ENCODE results near the gene CCDC124. TPM values are rescaled to one million over a fixed set of nuclear protein-coding genes. Genes with fewer than 3 reads are reported as not detected.

CCDC124 gene
- total RNA-seq, 4 donors from 2014 or later = 73.1 to 110 (median 81.5) TPM

DNA sequence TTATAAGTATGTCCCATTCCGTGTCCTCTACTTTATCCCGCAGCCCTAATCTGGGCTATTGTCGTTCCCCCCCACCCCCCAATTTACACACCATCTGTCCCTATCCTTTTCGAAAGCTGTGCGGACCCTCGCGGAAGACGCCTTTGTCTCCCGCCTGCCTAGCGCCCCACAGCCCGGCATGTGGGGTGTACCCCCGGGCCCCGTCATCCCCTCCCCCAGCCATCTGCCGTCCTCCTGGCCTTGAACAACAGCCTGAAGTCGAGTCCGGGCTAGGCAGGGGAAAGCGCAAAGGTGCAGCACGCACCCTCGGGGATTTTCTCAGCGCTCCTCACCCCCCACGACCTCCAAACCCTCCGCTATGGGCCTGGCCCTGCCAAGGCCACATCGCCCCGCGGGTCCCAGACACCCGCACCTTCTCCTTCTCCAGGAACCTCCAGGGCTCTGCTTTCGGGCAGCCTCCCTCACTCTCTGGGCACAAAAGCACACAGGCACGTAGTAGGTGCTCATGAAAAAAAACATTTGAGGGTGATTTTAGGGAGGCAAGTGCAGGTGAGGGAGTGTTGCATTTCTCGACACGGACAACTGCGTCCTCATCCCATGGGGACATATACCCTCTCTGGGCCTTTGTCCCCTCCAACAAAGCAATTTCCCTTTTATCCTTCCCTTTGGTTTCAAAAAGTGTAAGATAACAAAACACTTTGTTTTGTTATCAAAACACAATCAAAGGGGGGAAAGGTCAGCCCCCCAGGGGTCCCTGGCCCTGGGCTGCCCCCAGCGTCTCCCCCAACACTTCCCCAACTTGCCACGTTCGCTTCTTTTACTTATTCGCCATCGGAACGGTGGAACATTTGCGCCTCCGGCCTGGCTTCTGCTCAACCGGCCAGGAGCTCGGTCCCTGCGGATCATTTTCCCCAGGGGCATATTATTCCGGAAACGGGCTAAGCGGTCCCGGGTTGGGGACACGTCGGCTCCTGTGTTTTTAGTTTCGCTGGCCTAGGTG lies 16.4 kb downstream of the CCDC124 start:
- TF ChIP-seq POLR2A (IDR thresholded peaks at IDR 0.05) = no peak
- TF ChIP-seq CTCF (IDR thresholded peaks at IDR 0.05 in 4 of 5, conservative IDR thresholded peaks at IDR 0.05 in 1 of 5) = no peak
- peaks cover 54 to 57% (median 55%) of the 10 kb centered on the region in 3 donors for H3K27me3 ChIP-seq
- peaks cover 19 to 39% of the 10 kb centered on the region in 2 donors for H3K4me1 ChIP-seq
- H3K4me3 ChIP-seq = peak overlapping the region in 2 of 4 donors; percentile 15 to 62
- in situ Hi-C loops (cut with MboI; ENCODE audit: low sequenced_read_pairs in 4 of 4) (loop anchor here in 2 of 4 donors (5.0 to 25.0 kb wide), 3 partner anchors 43 to 113 kb away; no protein-coding TSS in a partner anchor), intact Hi-C loops (cut with DNase I; ENCODE audit: low total_unique reads) (no loop called here)
- DNase-seq (no peak), ATAC-seq (no peak)
- no peaks in the 10 kb centered on the region for H3K9me3 ChIP-seq
- no peak overlapping the region for H3K27ac ChIP-seq
- no peaks in the 10 kb centered on the region for H3K36me3 ChIP-seq

DNA sequence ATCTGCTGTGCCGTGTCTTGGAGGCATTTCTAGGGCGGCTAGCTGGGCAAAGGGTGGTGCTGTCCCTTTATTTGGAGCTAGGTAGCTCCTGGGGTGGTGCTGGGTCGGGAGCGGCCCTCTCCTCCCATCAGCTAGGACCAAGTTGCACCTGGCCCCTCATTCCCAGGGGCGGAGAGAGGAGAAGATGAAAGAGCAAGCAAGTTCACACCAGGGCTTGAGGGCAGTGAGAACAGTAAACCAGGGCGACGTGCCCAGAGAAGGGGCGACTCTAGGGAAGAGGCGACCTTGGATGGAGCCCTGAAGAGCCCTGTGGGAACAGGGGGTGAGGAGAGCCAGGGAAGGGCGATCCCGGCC lies 17.1 kb downstream of the CCDC124 start:
- Histone ChIP-seq H3K27ac (no peak overlapping the region), H3K36me3 (no peaks in the 10 kb centered on the region), H3K4me1 (peaks cover 19 to 39% of the 10 kb centered on the region in 2 donors), H3K9me3 (no peaks in the 10 kb centered on the region), H3K27me3 (peaks cover 61 to 64% (median 62%) of the 10 kb centered on the region in 3 donors), H3K4me3 (no peak overlapping the region)
- in situ Hi-C loops (cut with MboI; ENCODE audit: low sequenced_read_pairs in 4 of 4) = loop anchor here in 2 of 4 donors (5.0 to 25.0 kb wide), 3 partner anchors 42 to 112 kb away; no protein-coding TSS in a partner anchor
- intact Hi-C loops (cut with DNase I; ENCODE audit: low total_unique reads) = no loop called here
- DNase-seq (no peak), ATAC-seq (no peak)
- no peak for TF ChIP-seq POLR2A (IDR thresholded peaks at IDR 0.05)
- no peak for TF ChIP-seq CTCF (IDR thresholded peaks at IDR 0.05 in 4 of 5, conservative IDR thresholded peaks at IDR 0.05 in 1 of 5)

- H3K4me3 ChIP-seq = no peak overlapping the region
- ATAC-seq (no peak), DNase-seq (no peak)
- TF ChIP-seq CTCF (IDR thresholded peaks at IDR 0.05 in 4 of 5, conservative IDR thresholded peaks at IDR 0.05 in 1 of 5) (no peak), POLR2A (IDR thresholded peaks at IDR 0.05) (no peak)
- intact Hi-C loops (cut with DNase I; ENCODE audit: low total_unique reads) = no loop called here
- H3K4me1 ChIP-seq = peaks cover 19 to 39% of the 10 kb centered on the region in 2 donors
- H3K27ac ChIP-seq = no peak overlapping the region
- in situ Hi-C loops (cut with MboI; ENCODE audit: low sequenced_read_pairs in 4 of 4) = no loop called here
- peaks cover 62 to 66% (median 66%) of the 10 kb centered on the region in 3 donors for H3K27me3 ChIP-seq
- no peaks in the 10 kb centered on the region for H3K9me3 ChIP-seq
- no peaks in the 10 kb centered on the region for H3K36me3 ChIP-seq
Observed at GRCh38 chr19:17950310-17951156, 17.7 kb downstream of the CCDC124 start.

DNA sequence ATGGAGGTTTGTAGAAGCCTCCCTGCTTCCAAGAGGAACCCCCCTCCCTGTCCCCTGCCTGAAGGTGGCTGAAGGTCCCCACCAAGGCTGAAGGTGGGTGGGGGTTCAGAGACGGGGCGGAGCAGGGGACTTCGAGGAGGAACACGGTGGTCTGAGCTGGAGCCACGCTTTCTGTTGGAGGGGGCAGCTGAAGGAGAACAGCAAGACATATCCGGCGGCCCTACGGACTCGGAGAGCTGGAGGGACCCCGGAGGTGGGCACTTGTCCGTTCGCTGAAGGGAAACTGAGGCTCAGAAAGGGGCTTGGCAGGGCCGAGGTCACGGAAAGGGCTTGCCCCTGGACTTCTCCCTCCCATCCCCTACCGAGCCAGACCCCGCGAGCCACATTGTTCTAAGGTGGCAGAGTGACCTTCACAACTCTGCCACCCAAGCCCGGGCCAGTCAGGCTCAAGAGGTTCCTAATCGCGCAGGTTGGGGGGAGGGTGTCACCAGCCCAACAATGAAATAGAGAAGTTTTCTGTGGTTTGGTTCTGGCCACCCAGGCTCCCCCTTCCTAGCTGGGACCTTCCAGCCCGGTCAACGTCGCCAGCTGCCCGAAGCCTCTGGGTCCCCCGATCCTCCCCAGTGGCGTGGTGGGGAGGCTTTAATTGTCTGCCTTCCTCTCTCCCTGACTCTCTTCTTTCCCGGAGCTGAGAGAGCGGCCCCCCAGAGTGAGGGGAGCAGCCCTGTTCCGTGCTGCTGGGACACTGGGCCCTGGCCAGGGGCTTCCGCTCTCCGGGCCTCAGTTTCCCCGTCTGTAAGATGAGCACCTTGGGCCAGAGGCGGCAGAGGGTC lies 18.6 kb downstream of the CCDC124 start:
- Histone ChIP-seq H3K4me1 (peaks cover 19 to 39% of the 10 kb centered on the region in 2 donors), H3K4me3 (no peak overlapping the region), H3K27ac (no peak overlapping the region), H3K27me3 (peaks cover 68 to 75% (median 75%) of the 10 kb centered on the region in 3 donors), H3K36me3 (no peaks in the 10 kb centered on the region), H3K9me3 (no peaks in the 10 kb centered on the region)
- in situ Hi-C loops (cut with MboI; ENCODE audit: low sequenced_read_pairs in 4 of 4) (no loop called here), intact Hi-C loops (cut with DNase I; ENCODE audit: low total_unique reads) (no loop called here)
- no peak for TF ChIP-seq CTCF (IDR thresholded peaks at IDR 0.05 in 4 of 5, conservative IDR thresholded peaks at IDR 0.05 in 1 of 5)
- TF ChIP-seq POLR2A (IDR thresholded peaks at IDR 0.05) = no peak
- ATAC-seq = no peak
- DNase-seq = no peak
